Fibroblast of mammary gland (primary cell): ENCODE measurements around the gene PRKACA.

Experiments used
- DNase-seq: peaks from one replicate; pipeline ENCODE4 v3.0.0-alpha.2; 2010; ENCODE audit warnings: low read depth
- H3K4me3 ChIP-seq: 2 replicates; pipeline ENCODE4 v1.5.1; 2011; ENCODE audit warnings: low read depth, mild to moderate bottlenecking, low read length, moderate library complexity; ENCODE audit not compliant: control insufficient read depth
- TF ChIP-seq, protein P1 (sequence below): conservative IDR thresholded peaks from 2 replicates; pipeline ENCODE4 v1.5.1; 2011; ENCODE audit warnings: low read depth, low read length, inconsistent platforms; ENCODE audit not compliant: control insufficient read depth, insufficient read depth

PRKACA gene

GRCh38 chr19:14161305-14161704, 43.7 kb upstream of the PRKACA start:
- DNase-seq, result no peak
- TF ChIP-seq, protein P1, sequence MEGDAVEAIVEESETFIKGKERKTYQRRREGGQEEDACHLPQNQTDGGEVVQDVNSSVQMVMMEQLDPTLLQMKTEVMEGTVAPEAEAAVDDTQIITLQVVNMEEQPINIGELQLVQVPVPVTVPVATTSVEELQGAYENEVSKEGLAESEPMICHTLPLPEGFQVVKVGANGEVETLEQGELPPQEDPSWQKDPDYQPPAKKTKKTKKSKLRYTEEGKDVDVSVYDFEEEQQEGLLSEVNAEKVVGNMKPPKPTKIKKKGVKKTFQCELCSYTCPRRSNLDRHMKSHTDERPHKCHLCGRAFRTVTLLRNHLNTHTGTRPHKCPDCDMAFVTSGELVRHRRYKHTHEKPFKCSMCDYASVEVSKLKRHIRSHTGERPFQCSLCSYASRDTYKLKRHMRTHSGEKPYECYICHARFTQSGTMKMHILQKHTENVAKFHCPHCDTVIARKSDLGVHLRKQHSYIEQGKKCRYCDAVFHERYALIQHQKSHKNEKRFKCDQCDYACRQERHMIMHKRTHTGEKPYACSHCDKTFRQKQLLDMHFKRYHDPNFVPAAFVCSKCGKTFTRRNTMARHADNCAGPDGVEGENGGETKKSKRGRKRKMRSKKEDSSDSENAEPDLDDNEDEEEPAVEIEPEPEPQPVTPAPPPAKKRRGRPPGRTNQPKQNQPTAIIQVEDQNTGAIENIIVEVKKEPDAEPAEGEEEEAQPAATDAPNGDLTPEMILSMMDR, result no peak
- no peak overlapping the region for H3K4me3 ChIP-seq

DNA sequence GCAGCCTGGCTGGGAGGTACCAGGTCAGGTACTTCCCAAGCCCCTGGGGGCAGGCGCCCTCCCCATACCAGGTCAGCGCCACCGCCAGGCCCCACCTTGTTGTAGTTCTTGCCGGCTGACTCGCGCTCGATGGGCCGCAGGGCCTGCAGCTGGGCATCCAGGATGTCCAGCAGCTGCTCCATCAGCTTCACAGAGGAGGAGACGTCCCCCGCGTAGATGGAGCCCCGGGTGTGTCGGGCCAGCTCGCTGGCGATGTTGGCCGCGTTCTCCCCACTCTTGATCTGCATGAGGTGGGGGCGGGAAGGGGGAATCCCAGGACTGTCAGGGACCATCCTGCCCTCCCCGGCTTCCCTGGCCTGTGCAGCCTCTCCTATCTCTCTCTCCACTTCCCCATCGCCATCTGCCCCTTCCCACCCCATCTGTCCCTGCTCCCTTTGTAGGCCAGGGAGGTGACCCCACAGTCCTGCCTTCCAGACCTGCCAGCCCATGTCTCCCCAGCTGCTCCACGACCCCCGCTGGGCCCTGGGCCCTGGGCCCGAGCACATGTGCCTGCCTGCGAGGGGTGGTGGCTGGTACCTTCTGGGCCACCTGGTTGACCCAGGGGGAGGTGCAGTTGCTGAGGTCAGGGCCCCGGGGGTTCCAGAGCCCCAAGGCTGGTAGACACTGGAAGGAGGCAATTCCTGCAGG, 42.6 kb upstream of the PRKACA start:
- TF ChIP-seq, protein P1, result no peak
- H3K4me3 ChIP-seq, result no peak overlapping the region
- no peak for DNase-seq

- DNase-seq, result no peak
- TF ChIP-seq, protein P1, result no peak
- no peak overlapping the region for H3K4me3 ChIP-seq
Measured at GRCh38 chr19:14159059-14159458, 41.5 kb upstream of the PRKACA start.

DNA sequence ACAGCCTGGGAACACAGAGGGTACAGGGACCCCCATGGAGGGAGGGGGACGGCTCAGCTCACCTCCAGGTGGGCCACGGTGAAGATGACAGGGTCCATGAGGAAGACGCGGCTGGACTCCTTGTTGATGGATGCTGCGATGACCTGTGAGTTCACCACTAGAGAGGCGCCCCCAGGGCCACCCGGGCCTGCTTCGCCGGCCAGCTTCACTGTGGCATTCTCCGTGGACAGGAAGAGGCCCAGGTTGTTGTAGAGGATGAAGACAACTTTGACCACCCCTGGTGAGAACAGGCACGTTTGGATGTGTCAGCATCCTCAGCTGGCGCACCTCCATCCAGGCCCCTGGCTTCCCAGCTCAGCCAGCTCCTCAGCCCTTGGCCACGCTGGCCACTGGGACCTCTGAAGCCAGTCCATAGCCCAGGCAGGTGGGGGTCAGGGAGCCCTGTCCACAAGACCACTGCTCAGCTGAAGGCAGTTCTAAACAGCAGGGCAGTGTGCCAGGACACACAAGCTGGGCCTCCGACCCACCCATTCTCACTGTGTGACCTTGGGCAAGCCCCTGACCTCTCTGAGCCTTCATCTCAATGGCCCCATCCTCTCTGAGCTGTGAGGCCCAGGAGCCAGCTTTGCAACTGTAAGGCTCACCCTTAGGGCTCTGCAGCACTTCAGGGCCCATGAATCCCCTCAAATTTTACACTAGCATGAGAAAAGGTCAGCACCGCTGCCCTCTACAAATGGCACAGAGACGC, 40.9 kb upstream of the PRKACA start:
- no peak for DNase-seq
- H3K4me3 ChIP-seq, result no peak overlapping the region
- TF ChIP-seq, protein P1, result no peak

- no peak overlapping the region for H3K4me3 ChIP-seq
- TF ChIP-seq, protein P1, result no peak
- DNase-seq, result no peak
Measured at GRCh38 chr19:14156971-14157717, 39.6 kb upstream of the PRKACA start.

DNA sequence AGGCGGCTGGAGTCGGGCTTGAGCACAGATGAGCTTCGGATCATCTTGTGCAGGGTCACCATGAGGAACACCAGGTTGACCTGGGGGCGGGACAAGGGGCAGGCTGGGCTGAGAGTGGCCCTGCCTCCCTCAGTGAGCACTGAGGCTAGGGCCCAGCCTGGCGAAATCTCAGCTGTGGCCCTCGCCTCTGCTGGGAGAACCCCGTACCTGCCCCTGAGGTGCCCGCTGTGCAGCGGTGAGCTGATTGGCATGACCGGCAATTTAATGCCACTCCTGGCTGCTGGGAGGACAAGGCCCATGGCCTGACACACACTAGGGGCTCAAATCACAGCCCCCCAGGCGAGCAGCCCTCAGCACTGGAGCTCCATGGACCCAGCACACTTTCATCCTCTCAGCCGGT, 38.6 kb upstream of the PRKACA start:
- DNase-seq, result no peak
- TF ChIP-seq, protein P1, result no peak
- H3K4me3 ChIP-seq, result no peak overlapping the region
